A673 (cell line): ENCODE measurements around the gene SSTR5. TPM values are rescaled to one million over a fixed set of nuclear protein-coding genes. Genes with fewer than 3 reads are reported as not detected.

Experiments
- BruUV-seq: library from RNA; stranded (reverse); fragments of 400-500 nt; replicated peaks from 2 replicates; lab custom pipeline; 2021; lab: Mats Ljungman, UMichigan
- CTCF ChIA-PET: fragments of 300-600 bp; sonication (Branson Sonifier 250); formaldehyde crosslinking; loops from one replicate; lab custom pipeline; 2022; ENCODE audit warnings: antibody characterized with exemption; lab: Charles Lee
- POLR2A ChIA-PET: fragments of 300-600 bp; sonication (Branson Sonifier 250); formaldehyde crosslinking; loops from one replicate; lab custom pipeline; 2022; ENCODE audit warnings: antibody characterized with exemption; ENCODE audit not compliant: low non-redundant PET; lab: Charles Lee
- DNase-seq: peaks from one replicate; pipeline ENCODE4 v3.0.0-alpha.2; 2015; ENCODE audit warnings: low spot score
- H3K27ac ChIP-seq: fragments of 200-600 bp; sonication (generic); 2 replicates; pipeline ENCODE4 v1.5.1; 2016; ENCODE audit warnings: mixed run types, low read depth, mild to moderate bottlenecking, mixed read lengths, antibody characterized with exemption, low read length; ENCODE audit not compliant: poor library complexity, severe bottlenecking
- H3K27me3 ChIP-seq: fragments of 200-600 bp; sonication (generic); replicated peaks from 2 replicates; pipeline ENCODE4 v1.6.1; 2017; ENCODE audit warnings: mixed run types, low read depth, mild to moderate bottlenecking, mixed read lengths, antibody characterized with exemption, low read length; ENCODE audit not compliant: insufficient read depth, poor library complexity
- H3K36me3 ChIP-seq: fragments of 200-600 bp; sonication (generic); 2 replicates; pipeline ENCODE4 v1.6.1; 2016; ENCODE audit warnings: mixed run types, mild to moderate bottlenecking, mixed read lengths, antibody characterized with exemption, low read length; ENCODE audit not compliant: insufficient read depth, poor library complexity, severe bottlenecking
- H3K4me1 ChIP-seq: fragments of 200-600 bp; sonication (generic); 2 replicates; pipeline ENCODE4 v1.6.1; 2017; ENCODE audit warnings: mixed run types, mild to moderate bottlenecking, mixed read lengths, antibody characterized with exemption, low read length; ENCODE audit not compliant: insufficient read depth, poor library complexity, severe bottlenecking
- H3K4me3 ChIP-seq: fragments of 200-600 bp; sonication (generic); 2 replicates; pipeline ENCODE4 v1.5.1; 2016; ENCODE audit warnings: low read depth, mixed run types, mild to moderate bottlenecking, mixed read lengths, low read length; ENCODE audit not compliant: poor library complexity, severe bottlenecking
- H3K9me3 ChIP-seq: fragments of 200-600 bp; sonication (generic); 2 replicates; pipeline ENCODE4 v1.6.1; 2016; ENCODE audit warnings: mixed run types, low read depth, mild to moderate bottlenecking, mixed read lengths, antibody characterized with exemption, low read length; ENCODE audit not compliant: poor library complexity, severe bottlenecking
- EZH2 ChIP-seq: fragments of 200-600 bp; sonication (generic); IDR thresholded peaks from 2 replicates; pipeline ENCODE4 v1.6.1; 2017; ENCODE audit warnings: borderline replicate concordance, low read depth, mild to moderate bottlenecking, mixed read lengths, antibody characterized with exemption, low read length; ENCODE audit not compliant: poor library complexity, severe bottlenecking
- intact Hi-C: fragments of 100-400 bp; cut with micrococcal nuclease; formaldehyde crosslinking; loops from one replicate; pipeline ENCODE4 v1.10.0; 2022; ENCODE audit not compliant: unreplicated experiment
- total RNA-seq: library from RNA; stranded (reverse); gene quantifications from 2 replicates; pipeline ENCODE4 v1.2.3, GENCODE V29; 2021
- TF ChIP-seq, protein P1 (sequence below): fragments of 300-800, 200-600 bp; sonication (generic); conservative IDR thresholded peaks from 2 replicates; pipeline ENCODE4 v1.5.1; 2017; ENCODE audit warnings: low read depth, mild to moderate bottlenecking, antibody characterized with exemption, low read length, moderate library complexity, mixed read lengths

The SSTR5 gene
- total RNA-seq, 1 experiment from 2014 or later: not detected

DNA sequence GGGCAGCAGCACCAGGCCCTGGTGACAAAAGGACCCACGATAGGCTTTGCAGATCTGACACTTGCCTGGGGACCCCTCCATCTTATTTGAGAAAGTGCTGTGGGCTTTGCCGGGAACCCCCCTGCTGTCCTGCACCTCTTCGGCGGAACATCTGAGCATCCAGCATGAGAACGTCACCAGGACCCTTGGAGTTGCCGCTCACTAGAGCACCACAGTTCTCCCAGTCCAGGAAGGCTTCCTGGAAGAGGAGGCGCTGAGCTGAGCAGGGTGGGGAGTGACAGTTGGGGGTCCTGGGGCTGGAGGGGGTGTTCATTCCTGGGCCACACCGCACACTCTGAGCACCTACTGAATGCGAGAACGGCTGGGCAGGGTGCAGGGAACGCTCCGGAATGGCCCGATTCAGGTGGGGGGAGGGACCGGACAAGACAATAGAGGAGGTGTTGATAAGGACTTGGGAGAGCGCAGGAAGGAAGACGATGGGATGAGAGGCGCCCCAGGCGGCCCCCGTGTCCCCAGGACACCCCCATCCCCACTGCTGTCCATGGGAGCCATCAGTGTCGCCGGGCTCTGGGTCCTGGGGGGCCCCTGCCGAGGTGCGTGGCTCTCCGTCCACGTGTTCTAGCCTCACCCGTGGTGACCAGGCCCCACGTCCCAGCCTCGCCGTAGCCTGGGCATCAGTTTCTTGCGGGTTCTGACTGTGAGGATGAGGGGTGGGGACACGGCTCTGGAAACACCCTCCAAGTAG lies 55.6 kb downstream of the SSTR5 start:
- H3K4me3 ChIP-seq: no peak overlapping the region
- no TSS peak for BruUV-seq
- TF ChIP-seq EZH2: no peak
- TF ChIP-seq, protein P1, sequence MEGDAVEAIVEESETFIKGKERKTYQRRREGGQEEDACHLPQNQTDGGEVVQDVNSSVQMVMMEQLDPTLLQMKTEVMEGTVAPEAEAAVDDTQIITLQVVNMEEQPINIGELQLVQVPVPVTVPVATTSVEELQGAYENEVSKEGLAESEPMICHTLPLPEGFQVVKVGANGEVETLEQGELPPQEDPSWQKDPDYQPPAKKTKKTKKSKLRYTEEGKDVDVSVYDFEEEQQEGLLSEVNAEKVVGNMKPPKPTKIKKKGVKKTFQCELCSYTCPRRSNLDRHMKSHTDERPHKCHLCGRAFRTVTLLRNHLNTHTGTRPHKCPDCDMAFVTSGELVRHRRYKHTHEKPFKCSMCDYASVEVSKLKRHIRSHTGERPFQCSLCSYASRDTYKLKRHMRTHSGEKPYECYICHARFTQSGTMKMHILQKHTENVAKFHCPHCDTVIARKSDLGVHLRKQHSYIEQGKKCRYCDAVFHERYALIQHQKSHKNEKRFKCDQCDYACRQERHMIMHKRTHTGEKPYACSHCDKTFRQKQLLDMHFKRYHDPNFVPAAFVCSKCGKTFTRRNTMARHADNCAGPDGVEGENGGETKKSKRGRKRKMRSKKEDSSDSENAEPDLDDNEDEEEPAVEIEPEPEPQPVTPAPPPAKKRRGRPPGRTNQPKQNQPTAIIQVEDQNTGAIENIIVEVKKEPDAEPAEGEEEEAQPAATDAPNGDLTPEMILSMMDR: no peak
- intact Hi-C loops: no loop called here
- DNase-seq: no peak
- H3K4me1 ChIP-seq: peaks cover 8% of the 10 kb centered on the region
- H3K9me3 ChIP-seq: no peaks in the 10 kb centered on the region
- no peaks in the 10 kb centered on the region for H3K27me3 ChIP-seq
- no peak overlapping the region for H3K27ac ChIP-seq
- ChIA-PET CTCF (no interaction called here), POLR2A (no interaction called here)
- no peaks in the 10 kb centered on the region for H3K36me3 ChIP-seq

DNA sequence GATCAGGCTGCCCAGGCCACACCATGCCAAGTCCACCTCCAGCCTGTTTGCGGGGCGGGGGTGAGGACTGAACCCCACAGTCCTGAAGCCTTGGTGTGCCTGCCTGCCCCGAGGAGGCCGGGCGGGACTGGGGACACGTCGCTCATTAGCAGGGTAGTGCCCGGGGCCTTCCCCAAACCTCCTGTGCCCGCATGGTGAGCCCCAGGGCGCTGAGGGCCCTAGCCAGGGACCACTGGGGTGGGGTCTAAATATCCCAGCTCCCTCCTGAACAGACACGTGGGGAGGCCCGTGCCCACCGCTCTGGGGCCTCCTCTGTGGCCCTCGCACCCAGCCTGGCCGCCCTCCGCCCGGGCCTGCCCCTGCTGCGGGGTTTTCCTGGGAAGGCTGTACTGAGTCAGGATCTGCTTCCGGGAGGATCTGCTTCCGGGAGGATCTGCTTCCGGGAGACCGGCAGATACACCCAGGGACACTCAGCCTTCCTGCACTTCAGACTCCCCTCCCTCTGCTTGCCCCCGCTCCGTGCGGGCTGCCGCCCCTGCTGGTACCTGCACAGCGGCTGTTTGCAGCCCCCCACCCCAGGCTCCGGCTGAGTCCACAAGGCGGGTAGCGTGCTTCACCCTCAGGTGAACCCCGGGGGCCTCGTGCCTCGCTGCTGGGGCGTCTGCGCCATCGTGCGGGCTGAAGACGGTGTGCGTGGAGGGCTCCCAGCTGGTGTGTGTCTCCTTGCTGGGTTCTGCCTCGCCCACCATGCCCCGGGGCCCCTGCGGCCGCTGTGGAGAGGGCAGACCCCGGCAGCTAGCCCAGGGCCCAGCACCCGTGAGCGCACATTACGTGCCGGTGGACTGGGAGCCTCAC lies 56.8 kb downstream of the SSTR5 start:
- TF ChIP-seq EZH2: no peak
- TF ChIP-seq, protein P1: no peak
- intact Hi-C loops: no loop called here
- ChIA-PET POLR2A (no interaction called here), CTCF (no interaction called here)
- no peak for DNase-seq
- BruUV-seq: no TSS peak
- no peaks in the 10 kb centered on the region for H3K27me3 ChIP-seq
- no peaks in the 10 kb centered on the region for H3K9me3 ChIP-seq
- no peak overlapping the region for H3K27ac ChIP-seq
- no peaks in the 10 kb centered on the region for H3K36me3 ChIP-seq
- H3K4me1 ChIP-seq: peaks cover 8% of the 10 kb centered on the region
- no peak overlapping the region for H3K4me3 ChIP-seq

DNA sequence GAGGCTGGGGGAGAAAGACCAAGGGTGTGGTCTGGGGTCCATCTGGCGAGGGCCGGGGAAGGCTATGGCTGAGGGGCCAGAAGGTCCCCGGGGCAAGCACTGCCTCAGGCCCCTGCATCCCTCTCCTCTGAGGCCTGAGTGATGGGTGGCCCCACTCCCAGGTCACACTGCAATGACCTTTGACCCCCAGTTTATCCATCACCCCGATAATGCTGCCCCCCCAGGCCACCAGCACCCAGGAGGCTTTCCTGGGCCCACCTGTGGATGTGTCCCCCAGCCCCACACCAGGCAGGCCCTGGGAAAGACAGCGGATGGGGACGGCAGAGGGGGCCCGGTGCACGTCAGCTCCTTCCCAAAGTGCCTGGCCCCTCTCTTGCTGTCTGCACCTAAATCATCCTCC lies 57.8 kb downstream of the SSTR5 start:
- Histone ChIP-seq H3K4me3 (no peak overlapping the region), H3K27me3 (no peaks in the 10 kb centered on the region), H3K36me3 (no peaks in the 10 kb centered on the region), H3K4me1 (peaks cover 6% of the 10 kb centered on the region), H3K9me3 (no peaks in the 10 kb centered on the region), H3K27ac (no peak overlapping the region)
- ChIA-PET CTCF (no interaction called here), POLR2A (no interaction called here)
- TF ChIP-seq, protein P1: no peak
- TF ChIP-seq EZH2: no peak
- BruUV-seq: no TSS peak
- no peak for DNase-seq
- intact Hi-C loops: no loop called here

Other genes with a start within 250 kb of the SSTR5 start
- 21.0 and 26.3 TPM in 2 replicates for gene LMF1, start 101.8 kb upstream of the SSTR5 start, total RNA-seq
- 1.4 and 2.0 TPM in 2 replicates for gene SOX8, start 91.0 kb upstream of the SSTR5 start, total RNA-seq
- gene C1QTNF8, start 23.5 kb downstream of the SSTR5 start, total RNA-seq: not detected in 2 replicates
- 19.7 and 25.0 TPM in 2 replicates for gene CACNA1H, start 80.4 kb downstream of the SSTR5 start, total RNA-seq
- not detected in 2 replicates for gene TPSG1, start 152.5 kb downstream of the SSTR5 start, total RNA-seq
- 9.6 and 16.7 TPM in 2 replicates for gene TPSB2, start 157.4 kb downstream of the SSTR5 start, total RNA-seq
- 19.5 and 22.9 TPM in 2 replicates for gene TPSAB1, start 168.0 kb downstream of the SSTR5 start, total RNA-seq
- 1.7 and 2.3 TPM in 2 replicates for gene TPSD1, start 183.3 kb downstream of the SSTR5 start, total RNA-seq
- gene UBE2I, start 236.9 kb downstream of the SSTR5 start, total RNA-seq: 348 and 361 TPM in 2 replicates